PFSK-1 (cell line): Measurements from ENCODE around the gene MR1.

Experiments
- FOXP2 ChIP-seq: optimal IDR thresholded peaks from 2 replicates; pipeline ENCODE3; 2011; ENCODE audit warnings: borderline replicate concordance, control low read depth, inconsistent platforms; ENCODE audit not compliant: insufficient read depth; ENCODE audit errors: extremely low read length, extremely low read depth
- POLR2AphosphoS5 ChIP-seq: IDR thresholded peaks from 2 replicates; pipeline ENCODE4 v1.6.1; 2012; ENCODE audit warnings: low read depth, mild to moderate bottlenecking, control low read depth, low read length, moderate library complexity
- SIN3A ChIP-seq: IDR thresholded peaks from 2 replicates; pipeline ENCODE4 v1.6.1; 2012; ENCODE audit warnings: mild to moderate bottlenecking, low read length, moderate library complexity, borderline replicate concordance; ENCODE audit not compliant: insufficient read depth
- TAF1 ChIP-seq: IDR thresholded peaks from 2 replicates; pipeline ENCODE4 v1.6.1; 2012; ENCODE audit warnings: low read length, control low read depth, borderline replicate concordance; ENCODE audit not compliant: insufficient read depth
- TF ChIP-seq, protein P1 (sequence below), 2 experiments: IDR thresholded peaks; 2 replicates each; pipeline versions ENCODE4 v1.6.1 to v1.8.0; 2011 to 2012; ENCODE audit warnings: low read depth in 2 of 2, low read length in 2 of 2, control low read depth in 1 of 2, inconsistent platforms in 1 of 2, mild to moderate bottlenecking in 1 of 2, moderate library complexity in 1 of 2; ENCODE audit not compliant: insufficient read depth in 1 of 2

Gene MR1

DNA sequence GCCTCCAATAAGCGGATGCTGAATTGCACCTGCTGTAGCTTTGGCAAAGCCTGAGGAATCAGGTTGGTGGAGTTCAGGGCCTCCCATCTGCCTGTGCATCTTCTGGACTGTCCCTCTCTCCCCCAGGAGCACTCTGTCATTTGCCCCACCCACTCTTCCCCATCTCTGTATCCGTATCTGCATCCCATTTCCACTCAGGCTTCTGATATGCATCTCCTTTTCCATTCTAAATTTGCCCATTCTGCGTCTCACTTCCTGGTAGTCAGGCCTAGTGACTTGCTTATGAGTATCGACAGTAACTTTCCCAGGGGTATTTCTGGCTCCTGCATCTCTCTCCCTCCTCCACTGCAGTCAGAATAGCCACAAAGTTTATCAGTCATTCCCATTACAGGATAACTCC, 15.6 kb downstream of the MR1 start:
- TF ChIP-seq SIN3A (no peak), POLR2AphosphoS5 (no peak), FOXP2 (no peak), TAF1 (no peak)
- TF ChIP-seq, protein P1, sequence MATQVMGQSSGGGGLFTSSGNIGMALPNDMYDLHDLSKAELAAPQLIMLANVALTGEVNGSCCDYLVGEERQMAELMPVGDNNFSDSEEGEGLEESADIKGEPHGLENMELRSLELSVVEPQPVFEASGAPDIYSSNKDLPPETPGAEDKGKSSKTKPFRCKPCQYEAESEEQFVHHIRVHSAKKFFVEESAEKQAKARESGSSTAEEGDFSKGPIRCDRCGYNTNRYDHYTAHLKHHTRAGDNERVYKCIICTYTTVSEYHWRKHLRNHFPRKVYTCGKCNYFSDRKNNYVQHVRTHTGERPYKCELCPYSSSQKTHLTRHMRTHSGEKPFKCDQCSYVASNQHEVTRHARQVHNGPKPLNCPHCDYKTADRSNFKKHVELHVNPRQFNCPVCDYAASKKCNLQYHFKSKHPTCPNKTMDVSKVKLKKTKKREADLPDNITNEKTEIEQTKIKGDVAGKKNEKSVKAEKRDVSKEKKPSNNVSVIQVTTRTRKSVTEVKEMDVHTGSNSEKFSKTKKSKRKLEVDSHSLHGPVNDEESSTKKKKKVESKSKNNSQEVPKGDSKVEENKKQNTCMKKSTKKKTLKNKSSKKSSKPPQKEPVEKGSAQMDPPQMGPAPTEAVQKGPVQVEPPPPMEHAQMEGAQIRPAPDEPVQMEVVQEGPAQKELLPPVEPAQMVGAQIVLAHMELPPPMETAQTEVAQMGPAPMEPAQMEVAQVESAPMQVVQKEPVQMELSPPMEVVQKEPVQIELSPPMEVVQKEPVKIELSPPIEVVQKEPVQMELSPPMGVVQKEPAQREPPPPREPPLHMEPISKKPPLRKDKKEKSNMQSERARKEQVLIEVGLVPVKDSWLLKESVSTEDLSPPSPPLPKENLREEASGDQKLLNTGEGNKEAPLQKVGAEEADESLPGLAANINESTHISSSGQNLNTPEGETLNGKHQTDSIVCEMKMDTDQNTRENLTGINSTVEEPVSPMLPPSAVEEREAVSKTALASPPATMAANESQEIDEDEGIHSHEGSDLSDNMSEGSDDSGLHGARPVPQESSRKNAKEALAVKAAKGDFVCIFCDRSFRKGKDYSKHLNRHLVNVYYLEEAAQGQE (IDR thresholded peaks at IDR 0.05; ENCODE audit: insufficient read depth in 1 of 2, low read depth in 2 of 2, low read length in 2 of 2) = no peak

DNA sequence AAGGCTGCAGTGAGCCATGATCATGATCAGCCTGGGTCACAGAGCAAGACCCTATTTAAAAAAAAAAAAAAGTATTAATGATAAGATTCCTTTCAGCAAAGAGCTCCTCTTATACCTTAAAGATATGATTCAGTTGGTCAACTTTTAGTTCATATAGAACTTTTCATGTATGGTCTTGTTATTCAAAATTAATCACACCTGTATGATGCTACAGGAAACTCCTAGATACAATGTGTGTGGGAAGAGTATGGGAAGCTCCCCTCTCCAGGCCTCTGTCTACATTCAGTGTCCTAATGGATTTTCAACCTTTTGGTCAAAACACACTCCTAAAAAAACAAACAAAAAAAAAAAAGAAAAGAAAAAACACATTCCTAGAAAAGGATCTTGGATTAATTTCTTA, 17.1 kb downstream of the MR1 start:
- TF ChIP-seq TAF1 = no peak
- TF ChIP-seq, protein P1 (IDR thresholded peaks at IDR 0.05; ENCODE audit: insufficient read depth in 1 of 2, low read depth in 2 of 2, low read length in 2 of 2) = no peak
- TF ChIP-seq POLR2AphosphoS5 = no peak
- TF ChIP-seq SIN3A = no peak
- TF ChIP-seq FOXP2 = no peak

DNA sequence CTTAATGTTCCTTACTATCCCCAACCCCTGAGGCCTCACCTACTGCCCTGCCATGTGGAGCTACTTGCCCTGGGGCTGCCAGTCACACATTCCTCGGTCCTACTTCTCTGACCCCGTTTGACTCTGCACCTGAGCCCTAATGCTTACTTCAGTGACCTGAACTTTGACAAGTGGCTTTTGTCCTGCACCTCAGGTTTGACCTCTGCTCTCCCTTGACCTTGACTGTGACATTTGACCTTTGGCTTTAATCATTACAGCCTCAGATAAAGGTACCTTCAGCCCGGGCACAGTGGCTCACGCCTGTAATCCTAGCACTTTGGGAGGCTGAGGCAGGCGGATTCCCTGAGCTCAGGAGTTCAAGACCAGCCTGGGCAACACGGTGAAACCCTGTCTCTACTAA, 22.8 kb downstream of the MR1 start:
- TF ChIP-seq FOXP2 (no peak), POLR2AphosphoS5 (no peak), TAF1 (no peak), SIN3A (no peak)
- TF ChIP-seq, protein P1 (IDR thresholded peaks at IDR 0.05; ENCODE audit: insufficient read depth in 1 of 2, low read depth in 2 of 2, low read length in 2 of 2) = no peak

DNA sequence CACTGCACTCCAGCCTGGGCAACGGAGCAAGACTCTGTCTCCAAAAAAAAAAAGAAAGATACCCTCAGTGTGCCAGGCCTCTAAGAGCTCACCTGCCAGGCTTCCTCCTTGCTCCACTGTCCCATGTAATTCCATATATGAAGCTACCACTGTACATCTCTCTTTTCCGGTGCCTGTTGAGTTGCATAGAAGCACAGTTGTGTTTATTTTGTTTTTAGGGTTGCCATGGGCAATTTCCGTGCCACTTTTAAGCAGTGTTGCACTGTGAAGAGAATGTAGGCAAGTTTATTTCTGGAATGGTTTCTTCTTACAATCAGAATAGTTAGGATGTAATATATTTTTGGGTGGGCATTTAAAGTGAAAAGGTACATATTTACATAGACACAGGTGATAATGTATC, 23.3 kb downstream of the MR1 start:
- TF ChIP-seq FOXP2 (no peak), TAF1 (no peak)

DNA sequence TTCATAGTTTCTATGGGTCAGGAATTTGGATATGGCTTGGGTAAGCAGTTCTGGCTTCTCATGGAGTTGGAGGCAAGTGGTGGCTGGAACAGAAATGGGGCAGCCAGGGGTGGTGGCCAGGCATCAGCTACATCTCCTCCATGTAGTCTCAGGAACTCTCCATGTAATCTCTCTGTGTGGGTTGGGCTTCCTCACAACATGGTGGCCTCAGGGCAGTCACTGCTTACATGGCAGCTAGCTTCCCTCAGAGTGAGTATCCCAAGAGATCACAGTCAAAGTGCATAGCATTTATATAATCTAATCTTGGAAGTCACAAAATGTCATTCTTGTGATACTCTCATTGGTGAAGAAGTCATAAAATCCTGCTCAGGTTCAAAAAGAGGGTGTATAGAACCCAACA, 25.7 kb downstream of the MR1 start:
- no peak for TF ChIP-seq POLR2AphosphoS5
- TF ChIP-seq SIN3A = no peak
- no peak for TF ChIP-seq TAF1
- TF ChIP-seq, protein P1 (IDR thresholded peaks at IDR 0.05; ENCODE audit: insufficient read depth in 1 of 2, low read depth in 2 of 2, low read length in 2 of 2) = no peak
- TF ChIP-seq FOXP2 = no peak
